H1 (cell line): ENCODE results near the gene PDE4C.

Experiments used
- CBX8 ChIP-seq: fragments of 300-800, 300-1000 bp; sonication (generic); IDR thresholded peaks from 2 replicates; pipeline ENCODE4 v1.7.1; 2016; ENCODE audit warnings: low read depth, low read length, borderline replicate concordance
- CREB1 ChIP-seq: IDR thresholded peaks from 2 replicates; pipeline ENCODE4 v1.6.1; 2012; ENCODE audit warnings: inconsistent platforms
- EGR1 ChIP-seq: IDR thresholded peaks from 2 replicates; pipeline ENCODE4 v1.6.1; 2011; ENCODE audit warnings: low read depth, low read length, borderline replicate concordance
- EP300 ChIP-seq, 2 experiments: IDR thresholded peaks; 1 replicate in 1 of 2; 2 replicates in 1 of 2; pipeline ENCODE4 v1.6.1; 2011 to 2012; ENCODE audit warnings: low read depth in 2 of 2, low read length in 2 of 2, mild to moderate bottlenecking in 2 of 2, borderline replicate concordance in 1 of 2, inconsistent platforms in 1 of 2, moderate library complexity in 1 of 2
- GTF2F1 ChIP-seq: IDR thresholded peaks from 2 replicates; pipeline ENCODE4 v1.6.1; 2012; ENCODE audit warnings: low read depth, low read length, improper control_type of control experiment, borderline replicate concordance
- HDAC6 ChIP-seq: IDR thresholded peaks from one replicate; pipeline ENCODE4 v1.7.1; 2012; ENCODE audit warnings: low read depth, mild to moderate bottlenecking, inconsistent platforms, low read length, moderate library complexity
- JUND ChIP-seq: IDR thresholded peaks from 2 replicates; pipeline ENCODE4 v1.6.1; 2011; ENCODE audit warnings: mild to moderate bottlenecking, improper control_type of control experiment, low read length
- MAFK ChIP-seq: IDR thresholded peaks from 2 replicates; pipeline ENCODE4 v1.6.1; 2012; ENCODE audit warnings: low read depth, mild to moderate bottlenecking, improper control_type of control experiment, low read length
- POLR2A ChIP-seq, 2 experiments: IDR thresholded peaks; 1 replicate in 1 of 2; 2 replicates in 1 of 2; pipeline ENCODE4 v1.6.1; 2011; ENCODE audit warnings: low read depth in 2 of 2, low read length in 2 of 2, mild to moderate bottlenecking in 2 of 2; ENCODE audit errors: control extremely low read depth in 1 of 2
- TCF12 ChIP-seq: IDR thresholded peaks from 2 replicates; pipeline ENCODE4 v1.6.1; 2011; ENCODE audit warnings: low read depth, mild to moderate bottlenecking, low read length
- YY1 ChIP-seq: IDR thresholded peaks from 2 replicates; pipeline ENCODE4 v1.6.1; 2011; ENCODE audit warnings: low read depth, mild to moderate bottlenecking, low read length
- TF ChIP-seq, protein P1 (sequence below), 3 experiments: IDR thresholded peaks; 1 replicate in 2 of 3; 2 replicates in 1 of 3; pipeline versions ENCODE4 v1.5.1 to v1.6.1; 2011; ENCODE audit warnings: low read length in 3 of 3, mild to moderate bottlenecking in 3 of 3, inconsistent platforms in 2 of 3, low read depth in 1 of 3, moderate library complexity in 1 of 3; ENCODE audit not compliant: insufficient read depth in 1 of 3; ENCODE audit errors: control extremely low read depth in 1 of 3
- TF ChIP-seq, protein P2 (sequence below): fragments of 300-600 bp; sonication (generic); IDR thresholded peaks from 2 replicates; pipeline ENCODE4 v1.7.1; 2012; ENCODE audit warnings: low read length, moderate library complexity, mild to moderate bottlenecking, inconsistent platforms; ENCODE audit not compliant: insufficient replicate concordance

DNA sequence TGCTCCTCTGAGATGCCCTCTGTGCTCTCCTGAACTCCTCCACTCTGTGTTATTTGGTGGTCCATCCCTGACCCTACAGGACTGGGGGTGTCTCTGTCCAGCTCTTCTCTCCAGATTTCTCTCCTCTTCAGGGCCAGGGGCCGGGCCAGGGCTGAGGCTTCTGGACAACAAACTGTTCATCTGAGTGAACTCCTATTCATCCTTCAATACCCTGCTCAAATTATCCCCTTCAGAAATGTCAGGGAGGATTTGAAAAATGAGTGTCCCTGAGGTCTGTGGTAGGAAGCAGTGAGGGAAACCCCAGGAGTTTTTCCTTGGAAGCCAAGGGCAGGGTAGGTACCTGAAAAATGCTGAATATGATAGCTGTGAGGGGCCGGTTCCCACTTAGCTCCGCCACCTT lies 7.6 kb downstream of the PDE4C start:
- TF ChIP-seq HDAC6, result no peak
- TF ChIP-seq EGR1, result no peak
- TF ChIP-seq, protein P1, sequence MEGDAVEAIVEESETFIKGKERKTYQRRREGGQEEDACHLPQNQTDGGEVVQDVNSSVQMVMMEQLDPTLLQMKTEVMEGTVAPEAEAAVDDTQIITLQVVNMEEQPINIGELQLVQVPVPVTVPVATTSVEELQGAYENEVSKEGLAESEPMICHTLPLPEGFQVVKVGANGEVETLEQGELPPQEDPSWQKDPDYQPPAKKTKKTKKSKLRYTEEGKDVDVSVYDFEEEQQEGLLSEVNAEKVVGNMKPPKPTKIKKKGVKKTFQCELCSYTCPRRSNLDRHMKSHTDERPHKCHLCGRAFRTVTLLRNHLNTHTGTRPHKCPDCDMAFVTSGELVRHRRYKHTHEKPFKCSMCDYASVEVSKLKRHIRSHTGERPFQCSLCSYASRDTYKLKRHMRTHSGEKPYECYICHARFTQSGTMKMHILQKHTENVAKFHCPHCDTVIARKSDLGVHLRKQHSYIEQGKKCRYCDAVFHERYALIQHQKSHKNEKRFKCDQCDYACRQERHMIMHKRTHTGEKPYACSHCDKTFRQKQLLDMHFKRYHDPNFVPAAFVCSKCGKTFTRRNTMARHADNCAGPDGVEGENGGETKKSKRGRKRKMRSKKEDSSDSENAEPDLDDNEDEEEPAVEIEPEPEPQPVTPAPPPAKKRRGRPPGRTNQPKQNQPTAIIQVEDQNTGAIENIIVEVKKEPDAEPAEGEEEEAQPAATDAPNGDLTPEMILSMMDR (IDR thresholded peaks at IDR 0.05; ENCODE audit: control extremely low read depth in 1 of 3, insufficient read depth in 1 of 3, low read depth in 1 of 3, low read length in 3 of 3), result no peak
- TF ChIP-seq TCF12, result no peak
- no peak for TF ChIP-seq CBX8
- TF ChIP-seq YY1, result no peak
- TF ChIP-seq POLR2A (IDR thresholded peaks at IDR 0.05; ENCODE audit: control extremely low read depth in 1 of 2, low read depth in 2 of 2, low read length in 2 of 2), result no peak
- no peak for TF ChIP-seq CREB1
- no peak for TF ChIP-seq GTF2F1
- no peak for TF ChIP-seq JUND
- TF ChIP-seq, protein P2, sequence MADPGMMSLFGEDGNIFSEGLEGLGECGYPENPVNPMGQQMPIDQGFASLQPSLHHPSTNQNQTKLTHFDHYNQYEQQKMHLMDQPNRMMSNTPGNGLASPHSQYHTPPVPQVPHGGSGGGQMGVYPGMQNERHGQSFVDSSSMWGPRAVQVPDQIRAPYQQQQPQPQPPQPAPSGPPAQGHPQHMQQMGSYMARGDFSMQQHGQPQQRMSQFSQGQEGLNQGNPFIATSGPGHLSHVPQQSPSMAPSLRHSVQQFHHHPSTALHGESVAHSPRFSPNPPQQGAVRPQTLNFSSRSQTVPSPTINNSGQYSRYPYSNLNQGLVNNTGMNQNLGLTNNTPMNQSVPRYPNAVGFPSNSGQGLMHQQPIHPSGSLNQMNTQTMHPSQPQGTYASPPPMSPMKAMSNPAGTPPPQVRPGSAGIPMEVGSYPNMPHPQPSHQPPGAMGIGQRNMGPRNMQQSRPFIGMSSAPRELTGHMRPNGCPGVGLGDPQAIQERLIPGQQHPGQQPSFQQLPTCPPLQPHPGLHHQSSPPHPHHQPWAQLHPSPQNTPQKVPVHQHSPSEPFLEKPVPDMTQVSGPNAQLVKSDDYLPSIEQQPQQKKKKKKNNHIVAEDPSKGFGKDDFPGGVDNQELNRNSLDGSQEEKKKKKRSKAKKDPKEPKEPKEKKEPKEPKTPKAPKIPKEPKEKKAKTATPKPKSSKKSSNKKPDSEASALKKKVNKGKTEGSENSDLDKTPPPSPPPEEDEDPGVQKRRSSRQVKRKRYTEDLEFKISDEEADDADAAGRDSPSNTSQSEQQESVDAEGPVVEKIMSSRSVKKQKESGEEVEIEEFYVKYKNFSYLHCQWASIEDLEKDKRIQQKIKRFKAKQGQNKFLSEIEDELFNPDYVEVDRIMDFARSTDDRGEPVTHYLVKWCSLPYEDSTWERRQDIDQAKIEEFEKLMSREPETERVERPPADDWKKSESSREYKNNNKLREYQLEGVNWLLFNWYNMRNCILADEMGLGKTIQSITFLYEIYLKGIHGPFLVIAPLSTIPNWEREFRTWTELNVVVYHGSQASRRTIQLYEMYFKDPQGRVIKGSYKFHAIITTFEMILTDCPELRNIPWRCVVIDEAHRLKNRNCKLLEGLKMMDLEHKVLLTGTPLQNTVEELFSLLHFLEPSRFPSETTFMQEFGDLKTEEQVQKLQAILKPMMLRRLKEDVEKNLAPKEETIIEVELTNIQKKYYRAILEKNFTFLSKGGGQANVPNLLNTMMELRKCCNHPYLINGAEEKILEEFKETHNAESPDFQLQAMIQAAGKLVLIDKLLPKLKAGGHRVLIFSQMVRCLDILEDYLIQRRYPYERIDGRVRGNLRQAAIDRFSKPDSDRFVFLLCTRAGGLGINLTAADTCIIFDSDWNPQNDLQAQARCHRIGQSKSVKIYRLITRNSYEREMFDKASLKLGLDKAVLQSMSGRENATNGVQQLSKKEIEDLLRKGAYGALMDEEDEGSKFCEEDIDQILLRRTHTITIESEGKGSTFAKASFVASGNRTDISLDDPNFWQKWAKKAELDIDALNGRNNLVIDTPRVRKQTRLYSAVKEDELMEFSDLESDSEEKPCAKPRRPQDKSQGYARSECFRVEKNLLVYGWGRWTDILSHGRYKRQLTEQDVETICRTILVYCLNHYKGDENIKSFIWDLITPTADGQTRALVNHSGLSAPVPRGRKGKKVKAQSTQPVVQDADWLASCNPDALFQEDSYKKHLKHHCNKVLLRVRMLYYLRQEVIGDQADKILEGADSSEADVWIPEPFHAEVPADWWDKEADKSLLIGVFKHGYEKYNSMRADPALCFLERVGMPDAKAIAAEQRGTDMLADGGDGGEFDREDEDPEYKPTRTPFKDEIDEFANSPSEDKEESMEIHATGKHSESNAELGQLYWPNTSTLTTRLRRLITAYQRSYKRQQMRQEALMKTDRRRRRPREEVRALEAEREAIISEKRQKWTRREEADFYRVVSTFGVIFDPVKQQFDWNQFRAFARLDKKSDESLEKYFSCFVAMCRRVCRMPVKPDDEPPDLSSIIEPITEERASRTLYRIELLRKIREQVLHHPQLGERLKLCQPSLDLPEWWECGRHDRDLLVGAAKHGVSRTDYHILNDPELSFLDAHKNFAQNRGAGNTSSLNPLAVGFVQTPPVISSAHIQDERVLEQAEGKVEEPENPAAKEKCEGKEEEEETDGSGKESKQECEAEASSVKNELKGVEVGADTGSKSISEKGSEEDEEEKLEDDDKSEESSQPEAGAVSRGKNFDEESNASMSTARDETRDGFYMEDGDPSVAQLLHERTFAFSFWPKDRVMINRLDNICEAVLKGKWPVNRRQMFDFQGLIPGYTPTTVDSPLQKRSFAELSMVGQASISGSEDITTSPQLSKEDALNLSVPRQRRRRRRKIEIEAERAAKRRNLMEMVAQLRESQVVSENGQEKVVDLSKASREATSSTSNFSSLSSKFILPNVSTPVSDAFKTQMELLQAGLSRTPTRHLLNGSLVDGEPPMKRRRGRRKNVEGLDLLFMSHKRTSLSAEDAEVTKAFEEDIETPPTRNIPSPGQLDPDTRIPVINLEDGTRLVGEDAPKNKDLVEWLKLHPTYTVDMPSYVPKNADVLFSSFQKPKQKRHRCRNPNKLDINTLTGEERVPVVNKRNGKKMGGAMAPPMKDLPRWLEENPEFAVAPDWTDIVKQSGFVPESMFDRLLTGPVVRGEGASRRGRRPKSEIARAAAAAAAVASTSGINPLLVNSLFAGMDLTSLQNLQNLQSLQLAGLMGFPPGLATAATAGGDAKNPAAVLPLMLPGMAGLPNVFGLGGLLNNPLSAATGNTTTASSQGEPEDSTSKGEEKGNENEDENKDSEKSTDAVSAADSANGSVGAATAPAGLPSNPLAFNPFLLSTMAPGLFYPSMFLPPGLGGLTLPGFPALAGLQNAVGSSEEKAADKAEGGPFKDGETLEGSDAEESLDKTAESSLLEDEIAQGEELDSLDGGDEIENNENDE, result no peak
- TF ChIP-seq MAFK, result no peak
- TF ChIP-seq EP300 (IDR thresholded peaks at IDR 0.05; ENCODE audit: borderline replicate concordance in 1 of 2, low read depth in 2 of 2, low read length in 2 of 2), result no peak
